PC-3 (cell line): Measurements from ENCODE around the gene FAM171A2.

Experiments
- CTCF ChIP-seq: fragments of 300-600 bp; sonication (generic); conservative IDR thresholded peaks from 2 replicates; pipeline ENCODE4 v1.5.1; 2017; ENCODE audit warnings: antibody characterized with exemption, low read depth, mild to moderate bottlenecking, low read length
- EZH2 ChIP-seq: fragments of 300-600 bp; sonication (generic); IDR thresholded peaks from one replicate; pipeline ENCODE4 v1.6.1; 2017; ENCODE audit warnings: antibody characterized with exemption, mild to moderate bottlenecking, low read length; ENCODE audit not compliant: unreplicated experiment
- EZH2phosphoT487 ChIP-seq: fragments of 300-600 bp; sonication (generic); IDR thresholded peaks from 2 replicates; pipeline ENCODE4 v1.6.1; 2018; ENCODE audit warnings: mild to moderate bottlenecking, antibody characterized with exemption, low read length, borderline replicate concordance

- TF ChIP-seq CTCF (no peak), EZH2 (no peak), EZH2phosphoT487 (no peak)
These were observed 25.6 kb upstream of the FAM171A2 start, which contains the start of gene ITGA2B for GRCh38 chr17:44389281-44389680.
